HEK293 (cell line): ENCODE results near the gene DDX20.

Source experiments
- CTCF ChIA-PET: fragments of 350-600 bp; formaldehyde crosslinking; extraction: SDS; loops from one replicate; lab custom pipeline; 2021; ENCODE audit warnings: antibody characterized with exemption; lab: Yijun Ruan, JAX
- POLR2A ChIA-PET: fragments of 300-600 bp; formaldehyde crosslinking; extraction: SDS; loops from one replicate; lab custom pipeline; 2020; ENCODE audit warnings: antibody characterized with exemption, inconsistent platforms; lab: Yijun Ruan, JAX
- H3K27ac ChIP-seq: fragments of 200-500 bp; sonication (Bioruptor generic); 2 replicates; pipeline ENCODE4 v1.5.1; 2014; ENCODE audit warnings: low read depth, low read length, control low read depth, inconsistent platforms; ENCODE audit errors: extremely low read depth
- H3K36me3 ChIP-seq, 2 experiments: fragments of 200-500 bp in 1 of 2; sonication (Bioruptor generic) in 1 of 2; 1 replicate in 1 of 2; 2 replicates in 1 of 2; pipeline ENCODE4 v1.5.1; 2014 to 2017; ENCODE audit warnings: inconsistent platforms in 2 of 2, low read length in 2 of 2; ENCODE audit not compliant: control insufficient read depth in 2 of 2, insufficient read depth in 1 of 2
- H3K4me1 ChIP-seq: fragments of 200-500 bp; sonication (Bioruptor generic); 2 replicates; pipeline ENCODE4 v1.5.1; 2014; ENCODE audit warnings: mild to moderate bottlenecking, low read length, inconsistent platforms; ENCODE audit not compliant: control insufficient read depth, insufficient read depth
- H3K4me3 ChIP-seq: 2 replicates; pipeline ENCODE4 v1.5.1; 2011; ENCODE audit warnings: low read depth, mild to moderate bottlenecking, control low read depth, low read length, moderate library complexity
- H3K9me3 ChIP-seq: fragments of 200-500 bp; sonication (Bioruptor generic); 2 replicates; pipeline ENCODE4 v1.5.1; 2014; ENCODE audit warnings: low read depth, low read length, inconsistent platforms; ENCODE audit not compliant: control insufficient read depth, insufficient read depth
- EGR2 ChIP-seq: fragments of 450-650 bp; formaldehyde crosslinking; IDR thresholded peaks from 2 replicates; pipeline ENCODE4 v1.5.1; 2016; ENCODE audit warnings: low read depth, missing biosample characterization, missing genetic modification characterization
- FEZF1 ChIP-seq: fragments of 450-650 bp; formaldehyde crosslinking; IDR thresholded peaks from 2 replicates; pipeline ENCODE4 v1.5.1; 2016; ENCODE audit warnings: missing biosample characterization, missing genetic modification characterization
- IKZF3 ChIP-seq: fragments of 450-650 bp; IDR thresholded peaks from 2 replicates; pipeline ENCODE4 v1.5.0; 2018; ENCODE audit warnings: missing biosample characterization, mild to moderate bottlenecking, missing genetic modification characterization, moderate library complexity
- OSR2 ChIP-seq: fragments of 450-650 bp; formaldehyde crosslinking; IDR thresholded peaks from 2 replicates; pipeline ENCODE4 v1.5.1; 2016; ENCODE audit warnings: missing biosample characterization, missing genetic modification characterization
- PRDM10 ChIP-seq: fragments of 450-650 bp; formaldehyde crosslinking; IDR thresholded peaks from 2 replicates; pipeline ENCODE4 v1.5.1; 2016; ENCODE audit warnings: missing biosample characterization, missing genetic modification characterization
- YY1 ChIP-seq: fragments of 450-650 bp; formaldehyde crosslinking; IDR thresholded peaks from 2 replicates; pipeline ENCODE4 v1.5.1; 2018; ENCODE audit warnings: missing biosample characterization, missing genetic modification characterization
- YY2 ChIP-seq: fragments of 450-650 bp; formaldehyde crosslinking; IDR thresholded peaks from 2 replicates; pipeline ENCODE4 v1.5.1; 2016; ENCODE audit warnings: missing biosample characterization, missing genetic modification characterization
- ZBTB17 ChIP-seq: fragments of 450-650 bp; formaldehyde crosslinking; IDR thresholded peaks from 2 replicates; pipeline ENCODE4 v1.5.1; 2016; ENCODE audit warnings: missing biosample characterization, missing genetic modification characterization
- ZBTB44 ChIP-seq: fragments of 450-650 bp; IDR thresholded peaks from 2 replicates; pipeline ENCODE4 v1.5.1; 2018; ENCODE audit warnings: missing biosample characterization, mild to moderate bottlenecking, missing genetic modification characterization
- ZFHX2 ChIP-seq: fragments of 450-650 bp; formaldehyde crosslinking; conservative IDR thresholded peaks from 2 replicates; pipeline ENCODE4 v1.5.1; 2016; ENCODE audit warnings: missing biosample characterization, missing genetic modification characterization
- ZNF146 ChIP-seq: fragments of 450-650 bp; formaldehyde crosslinking; IDR thresholded peaks from 2 replicates; pipeline ENCODE4 v1.5.1; 2016; ENCODE audit warnings: missing biosample characterization, missing genetic modification characterization
- ZNF341 ChIP-seq: fragments of 450-650 bp; formaldehyde crosslinking; IDR thresholded peaks from 2 replicates; pipeline ENCODE4; 2016; ENCODE audit warnings: low read depth, missing biosample characterization, missing genetic modification characterization
- ZNF549 ChIP-seq: fragments of 450-650 bp; IDR thresholded peaks from 2 replicates; pipeline ENCODE4 v1.5.1; 2018; ENCODE audit warnings: missing biosample characterization, missing genetic modification characterization, mild to moderate bottlenecking, inconsistent platforms, moderate library complexity
- ZNF610 ChIP-seq: fragments of 450-650 bp; formaldehyde crosslinking; IDR thresholded peaks from 2 replicates; pipeline ENCODE4 v1.5.1; 2016; ENCODE audit warnings: missing biosample characterization, missing genetic modification characterization, borderline replicate concordance
- ZNF660 ChIP-seq: fragments of 450-650 bp; IDR thresholded peaks from 2 replicates; pipeline ENCODE4 v1.5.1; 2018; ENCODE audit warnings: missing biosample characterization, mild to moderate bottlenecking, missing genetic modification characterization
- ZSCAN30 ChIP-seq: fragments of 450-650 bp; IDR thresholded peaks from 2 replicates; pipeline ENCODE4 v1.5.1; 2018; ENCODE audit warnings: missing biosample characterization, mild to moderate bottlenecking, missing genetic modification characterization, moderate library complexity
- TF ChIP-seq, protein P1 (sequence below): fragments of 450-650 bp; formaldehyde crosslinking; IDR thresholded peaks from 2 replicates; pipeline ENCODE4 v1.5.1; 2017; ENCODE audit warnings: missing biosample characterization, missing genetic modification characterization
- TF ChIP-seq, protein P2 (sequence below): fragments of 450-650 bp; formaldehyde crosslinking; IDR thresholded peaks from 2 replicates; pipeline ENCODE4 v1.5.1; 2016; ENCODE audit warnings: missing biosample characterization, missing genetic modification characterization
- TF ChIP-seq, protein P3 (sequence below): fragments of 450-650 bp; formaldehyde crosslinking; IDR thresholded peaks from 2 replicates; pipeline ENCODE4 v1.5.1; 2016; ENCODE audit warnings: missing biosample characterization, missing genetic modification characterization

DDX20 gene

GRCh38 chr1:111754984-111755330 lies 744 bp upstream of the DDX20 start:
- H3K36me3 ChIP-seq, result peaks cover 4 to 27% of the 10 kb centered on the region in 2 experiments; a peak in 2 of 3 replicates
- H3K27ac ChIP-seq, result peak overlapping the region; percentile 72
- no peaks in the 10 kb centered on the region for H3K9me3 ChIP-seq
- CTCF ChIA-PET, result interaction anchor here (0.6 to 3.8 kb wide), 15 partner anchors 10 to 341 kb away, joined by 3 to 38 read pairs (median 4); no protein-coding TSS in a partner anchor
- H3K4me3 ChIP-seq, result peak overlapping the region; percentile 91
- POLR2A ChIA-PET, result interaction anchor here (0.7 to 2.4 kb wide), 4 partner anchors 13 to 247 kb away, joined by 3 to 13 read pairs (median 5); partner anchors contain the start of gene INKA2
- TF ChIP-seq, protein P1, sequence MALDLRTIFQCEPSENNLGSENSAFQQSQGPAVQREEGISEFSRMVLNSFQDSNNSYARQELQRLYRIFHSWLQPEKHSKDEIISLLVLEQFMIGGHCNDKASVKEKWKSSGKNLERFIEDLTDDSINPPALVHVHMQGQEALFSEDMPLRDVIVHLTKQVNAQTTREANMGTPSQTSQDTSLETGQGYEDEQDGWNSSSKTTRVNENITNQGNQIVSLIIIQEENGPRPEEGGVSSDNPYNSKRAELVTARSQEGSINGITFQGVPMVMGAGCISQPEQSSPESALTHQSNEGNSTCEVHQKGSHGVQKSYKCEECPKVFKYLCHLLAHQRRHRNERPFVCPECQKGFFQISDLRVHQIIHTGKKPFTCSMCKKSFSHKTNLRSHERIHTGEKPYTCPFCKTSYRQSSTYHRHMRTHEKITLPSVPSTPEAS (tag by site-specific recombination), result no peak
- TF ChIP-seq FEZF1 (no peak), PRDM10 (tag by site-specific recombination) (no peak), ZSCAN30 (tag by site-specific recombination) (no peak), ZBTB17 (tag by site-specific recombination) (peak; percentile 76), ZBTB44 (peak; percentile 98), ZNF610 (tag by site-specific recombination) (peak; percentile 18; the same call in 1 of the 2 replicates), ZNF146 (tag by site-specific recombination) (no peak), EGR2 (peak; percentile 99), IKZF3 (tag by site-specific recombination) (peak; percentile 42; the same call in 1 of the 2 replicates), ZNF549 (tag by site-specific recombination) (peak; percentile 67), ZFHX2 (tag by site-specific recombination) (peak; percentile 99), YY2 (peak; percentile 55; the same call in 1 of the 2 replicates), OSR2 (tag by site-specific recombination) (peak; percentile 6; the same call in 1 of the 2 replicates), ZNF341 (tag by site-specific recombination) (no peak), ZNF660 (tag by site-specific recombination) (no peak), YY1 (peak; percentile 19; the same call in 1 of the 2 replicates)
- TF ChIP-seq, protein P2, sequence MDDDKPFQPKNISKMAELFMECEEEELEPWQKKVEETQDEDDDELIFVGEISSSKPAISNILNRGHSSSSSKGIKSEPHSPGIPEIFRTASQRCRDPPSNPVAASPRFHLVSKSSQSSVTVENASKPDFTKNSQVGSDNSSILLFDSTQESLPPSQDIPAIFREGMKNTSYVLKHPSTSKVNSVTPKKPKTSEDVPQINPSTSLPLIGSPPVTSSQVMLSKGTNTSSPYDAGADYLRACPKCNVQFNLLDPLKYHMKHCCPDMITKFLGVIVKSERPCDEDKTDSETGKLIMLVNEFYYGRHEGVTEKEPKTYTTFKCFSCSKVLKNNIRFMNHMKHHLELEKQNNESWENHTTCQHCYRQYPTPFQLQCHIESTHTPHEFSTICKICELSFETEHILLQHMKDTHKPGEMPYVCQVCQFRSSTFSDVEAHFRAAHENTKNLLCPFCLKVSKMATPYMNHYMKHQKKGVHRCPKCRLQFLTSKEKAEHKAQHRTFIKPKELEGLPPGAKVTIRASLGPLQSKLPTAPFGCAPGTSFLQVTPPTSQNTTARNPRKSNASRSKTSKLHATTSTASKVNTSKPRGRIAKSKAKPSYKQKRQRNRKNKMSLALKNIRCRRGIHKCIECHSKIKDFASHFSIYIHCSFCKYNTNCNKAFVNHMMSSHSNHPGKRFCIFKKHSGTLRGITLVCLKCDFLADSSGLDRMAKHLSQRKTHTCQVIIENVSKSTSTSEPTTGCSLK (tag by site-specific recombination), result no peak
- TF ChIP-seq, protein P3, sequence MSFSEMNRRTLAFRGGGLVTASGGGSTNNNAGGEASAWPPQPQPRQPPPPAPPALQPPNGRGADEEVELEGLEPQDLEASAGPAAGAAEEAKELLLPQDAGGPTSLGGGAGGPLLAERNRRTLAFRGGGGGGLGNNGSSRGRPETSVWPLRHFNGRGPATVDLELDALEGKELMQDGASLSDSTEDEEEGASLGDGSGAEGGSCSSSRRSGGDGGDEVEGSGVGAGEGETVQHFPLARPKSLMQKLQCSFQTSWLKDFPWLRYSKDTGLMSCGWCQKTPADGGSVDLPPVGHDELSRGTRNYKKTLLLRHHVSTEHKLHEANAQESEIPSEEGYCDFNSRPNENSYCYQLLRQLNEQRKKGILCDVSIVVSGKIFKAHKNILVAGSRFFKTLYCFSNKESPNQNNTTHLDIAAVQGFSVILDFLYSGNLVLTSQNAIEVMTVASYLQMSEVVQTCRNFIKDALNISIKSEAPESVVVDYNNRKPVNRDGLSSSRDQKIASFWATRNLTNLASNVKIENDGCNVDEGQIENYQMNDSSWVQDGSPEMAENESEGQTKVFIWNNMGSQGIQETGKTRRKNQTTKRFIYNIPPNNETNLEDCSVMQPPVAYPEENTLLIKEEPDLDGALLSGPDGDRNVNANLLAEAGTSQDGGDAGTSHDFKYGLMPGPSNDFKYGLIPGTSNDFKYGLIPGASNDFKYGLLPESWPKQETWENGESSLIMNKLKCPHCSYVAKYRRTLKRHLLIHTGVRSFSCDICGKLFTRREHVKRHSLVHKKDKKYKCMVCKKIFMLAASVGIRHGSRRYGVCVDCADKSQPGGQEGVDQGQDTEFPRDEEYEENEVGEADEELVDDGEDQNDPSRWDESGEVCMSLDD, result peak; percentile 18; the same call in 1 of the 2 replicates
- peaks cover 4% of the 10 kb centered on the region; the same call in 1 of the 2 replicates for H3K4me1 ChIP-seq
